ENCODE data around the gene RASL10B.

The RASL10B gene

GRCh38 chr17:35761601-35762000 lies 30.2 kb downstream of the RASL10B start:
- Histone ChIP-seq H3K4me3 (ENCODE audit: low read length in 2 of 2) (no peak overlapping the region), H3K27ac (ENCODE audit: low read depth in 2 of 2, low read length in 2 of 2) (no peak overlapping the region), H3K36me3 (ENCODE audit: control insufficient read depth in 2 of 2, insufficient read depth in 2 of 2, low read length in 2 of 2) (no peaks in the 10 kb centered on the region), H3K9me3 (ENCODE audit: control insufficient read depth in 2 of 2, low read length in 2 of 2) (no peaks in the 10 kb centered on the region), H3K9ac (ENCODE audit: low read depth in 1 of 2, low read length in 2 of 2) (no peak overlapping the region), H3K27me3 (ENCODE audit: control insufficient read depth in 2 of 2, insufficient read depth in 2 of 2, low read length in 2 of 2) (peaks cover 0 to 2% of the 10 kb centered on the region in 2 donors), H3K4me1 (ENCODE audit: control insufficient read depth in 2 of 2, insufficient read depth in 2 of 2, low read length in 2 of 2) (peaks cover 7 to 8% of the 10 kb centered on the region in 2 donors)

DNA sequence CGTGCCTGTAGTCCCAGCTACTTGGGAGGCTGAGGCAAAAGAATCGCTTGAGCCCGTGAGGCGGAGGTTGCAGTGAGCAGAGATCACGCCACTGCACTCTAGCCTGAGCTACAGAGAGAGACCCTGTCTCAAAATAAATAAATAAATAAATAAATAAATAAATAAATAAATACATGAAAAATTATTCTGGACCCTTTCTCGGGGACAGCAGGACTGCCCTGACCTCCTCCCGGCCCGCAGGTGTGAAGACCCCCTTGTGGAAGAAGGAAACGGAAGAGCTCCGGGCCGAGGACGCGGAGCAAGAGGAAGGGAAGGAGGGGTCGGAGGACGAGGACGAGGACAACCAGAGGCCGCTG lies 32.3 kb downstream of the RASL10B start:
- Histone ChIP-seq H3K27ac (ENCODE audit: low read depth in 2 of 2, low read length in 2 of 2) (no peak overlapping the region), H3K4me1 (ENCODE audit: control insufficient read depth in 2 of 2, insufficient read depth in 2 of 2, low read length in 2 of 2) (peaks cover 8 to 9% of the 10 kb centered on the region in 2 donors), H3K36me3 (ENCODE audit: control insufficient read depth in 2 of 2, insufficient read depth in 2 of 2, low read length in 2 of 2) (no peaks in the 10 kb centered on the region), H3K27me3 (ENCODE audit: control insufficient read depth in 2 of 2, insufficient read depth in 2 of 2, low read length in 2 of 2) (peaks cover 0 to under 1% of the 10 kb centered on the region in 2 donors), H3K9ac (ENCODE audit: low read depth in 1 of 2, low read length in 2 of 2) (peak overlapping the region in 1 of 2 donors; percentile 69), H3K9me3 (ENCODE audit: control insufficient read depth in 2 of 2, low read length in 2 of 2) (no peaks in the 10 kb centered on the region), H3K4me3 (ENCODE audit: low read length in 2 of 2) (peak overlapping the region; percentile 73 to 74)

DNA sequence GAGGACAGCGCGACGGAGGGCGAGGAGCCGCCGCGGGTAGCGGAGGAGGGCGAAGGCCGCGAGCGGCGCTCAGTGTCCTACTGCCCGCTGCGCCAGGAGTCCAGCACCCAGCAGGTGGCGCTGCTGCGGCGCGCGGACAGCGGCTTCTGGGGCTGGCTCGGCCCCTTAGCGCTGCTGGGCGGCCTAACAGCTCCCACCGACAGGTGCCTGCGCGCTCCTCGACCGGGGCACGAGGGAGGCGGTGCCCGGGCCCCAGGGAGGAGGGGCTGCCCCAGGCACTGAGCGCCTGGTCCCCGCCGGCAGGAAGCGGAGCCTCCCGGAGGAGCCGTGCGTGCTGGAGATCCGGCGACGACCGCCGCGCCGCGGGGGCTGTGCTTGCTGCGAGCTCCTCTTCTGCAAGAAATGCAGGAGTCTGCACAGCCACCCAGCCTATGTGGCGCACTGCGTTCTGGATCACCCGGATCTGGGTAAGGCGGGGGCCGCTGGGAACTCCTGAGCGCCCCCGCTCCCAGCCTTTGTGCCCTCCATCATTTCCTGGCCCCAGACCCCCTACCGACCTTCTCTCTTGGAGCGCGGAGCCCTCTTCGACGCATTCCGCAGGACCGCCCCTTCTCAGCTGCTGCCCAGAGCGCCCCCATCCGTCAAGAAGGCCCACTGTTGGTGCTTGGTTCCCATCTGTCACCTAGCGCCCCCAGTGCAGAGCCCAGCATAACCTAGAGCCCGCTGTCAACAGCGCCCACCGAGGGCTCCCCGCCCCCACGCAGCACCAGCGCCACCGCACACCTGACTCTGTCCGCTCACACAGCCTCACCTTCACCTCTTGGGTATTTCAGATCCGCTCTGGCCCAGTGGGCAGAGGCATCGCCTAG lies 32.9 kb downstream of the RASL10B start:
- H3K36me3 ChIP-seq (ENCODE audit: control insufficient read depth in 2 of 2, insufficient read depth in 2 of 2, low read length in 2 of 2) = no peaks in the 10 kb centered on the region
- H3K4me3 ChIP-seq (ENCODE audit: low read length in 2 of 2) = peak overlapping the region; percentile 73 to 74
- H3K9ac ChIP-seq (ENCODE audit: low read depth in 1 of 2, low read length in 2 of 2) = peak overlapping the region; percentile 47 to 69
- peak overlapping the region; percentile 11 to 38 for H3K27ac ChIP-seq (ENCODE audit: low read depth in 2 of 2, low read length in 2 of 2)
- H3K27me3 ChIP-seq (ENCODE audit: control insufficient read depth in 2 of 2, insufficient read depth in 2 of 2, low read length in 2 of 2) = no peaks in the 10 kb centered on the region
- H3K4me1 ChIP-seq (ENCODE audit: control insufficient read depth in 2 of 2, insufficient read depth in 2 of 2, low read length in 2 of 2) = peaks cover 8 to 9% of the 10 kb centered on the region in 2 donors
- no peaks in the 10 kb centered on the region for H3K9me3 ChIP-seq (ENCODE audit: control insufficient read depth in 2 of 2, low read length in 2 of 2)

- no peaks in the 10 kb centered on the region for H3K9me3 ChIP-seq (ENCODE audit: control insufficient read depth in 2 of 2, low read length in 2 of 2)
- H3K27ac ChIP-seq (ENCODE audit: low read depth in 2 of 2, low read length in 2 of 2) = no peak overlapping the region
- H3K36me3 ChIP-seq (ENCODE audit: control insufficient read depth in 2 of 2, insufficient read depth in 2 of 2, low read length in 2 of 2) = no peaks in the 10 kb centered on the region
- H3K4me3 ChIP-seq (ENCODE audit: low read length in 2 of 2) = peak overlapping the region in 1 of 2 donors; percentile 73
- H3K4me1 ChIP-seq (ENCODE audit: control insufficient read depth in 2 of 2, insufficient read depth in 2 of 2, low read length in 2 of 2) = peaks cover 8 to 9% of the 10 kb centered on the region in 2 donors
- H3K27me3 ChIP-seq (ENCODE audit: control insufficient read depth in 2 of 2, insufficient read depth in 2 of 2, low read length in 2 of 2) = no peaks in the 10 kb centered on the region
- no peak overlapping the region for H3K9ac ChIP-seq (ENCODE audit: low read depth in 1 of 2, low read length in 2 of 2)
Observed at GRCh38 chr17:35765086-35765710, 33.8 kb downstream of the RASL10B start.

- no peaks in the 10 kb centered on the region for H3K9me3 ChIP-seq (ENCODE audit: control insufficient read depth in 2 of 2, low read length in 2 of 2)
- no peak overlapping the region for H3K4me3 ChIP-seq (ENCODE audit: low read length in 2 of 2)
- no peak overlapping the region for H3K27ac ChIP-seq (ENCODE audit: low read depth in 2 of 2, low read length in 2 of 2)
- no peak overlapping the region for H3K9ac ChIP-seq (ENCODE audit: low read depth in 1 of 2, low read length in 2 of 2)
- H3K4me1 ChIP-seq (ENCODE audit: control insufficient read depth in 2 of 2, insufficient read depth in 2 of 2, low read length in 2 of 2) = peaks cover 8 to 9% of the 10 kb centered on the region in 2 donors
- H3K27me3 ChIP-seq (ENCODE audit: control insufficient read depth in 2 of 2, insufficient read depth in 2 of 2, low read length in 2 of 2) = no peaks in the 10 kb centered on the region
- H3K36me3 ChIP-seq (ENCODE audit: control insufficient read depth in 2 of 2, insufficient read depth in 2 of 2, low read length in 2 of 2) = no peaks in the 10 kb centered on the region
Observed at GRCh38 chr17:35765756-35766488, 34.5 kb downstream of the RASL10B start.

DNA sequence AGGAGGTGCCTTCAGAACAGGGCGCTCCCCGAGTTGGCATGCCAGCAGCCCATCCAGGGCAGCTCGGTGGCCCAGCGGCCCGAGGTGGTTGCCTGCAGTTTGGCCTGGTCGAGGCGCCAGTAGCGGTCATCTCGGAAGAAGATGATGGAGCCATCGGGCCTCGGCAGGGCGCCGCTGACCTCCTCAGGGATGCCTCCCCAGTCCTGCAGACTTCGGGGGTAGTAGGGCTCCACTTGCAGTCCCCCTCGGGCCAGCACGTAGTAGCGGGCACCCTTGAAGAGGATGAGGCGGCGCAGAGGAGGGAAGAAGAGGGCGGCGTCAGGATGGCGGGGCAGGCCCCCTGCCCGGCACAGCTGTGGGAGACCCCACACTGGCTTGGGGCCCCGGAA lies 35.0 kb downstream of the RASL10B start:
- H3K27ac ChIP-seq (ENCODE audit: low read depth in 2 of 2, low read length in 2 of 2) = no peak overlapping the region
- H3K4me1 ChIP-seq (ENCODE audit: control insufficient read depth in 2 of 2, insufficient read depth in 2 of 2, low read length in 2 of 2) = peaks cover 8 to 9% of the 10 kb centered on the region in 2 donors
- no peaks in the 10 kb centered on the region for H3K36me3 ChIP-seq (ENCODE audit: control insufficient read depth in 2 of 2, insufficient read depth in 2 of 2, low read length in 2 of 2)
- H3K4me3 ChIP-seq (ENCODE audit: low read length in 2 of 2) = no peak overlapping the region
- H3K9me3 ChIP-seq (ENCODE audit: control insufficient read depth in 2 of 2, low read length in 2 of 2) = no peaks in the 10 kb centered on the region
- no peaks in the 10 kb centered on the region for H3K27me3 ChIP-seq (ENCODE audit: control insufficient read depth in 2 of 2, insufficient read depth in 2 of 2, low read length in 2 of 2)
- H3K9ac ChIP-seq (ENCODE audit: low read depth in 1 of 2, low read length in 2 of 2) = no peak overlapping the region

GRCh38 chr17:35766903-35767510 lies 35.6 kb downstream of the RASL10B start:
- no peaks in the 10 kb centered on the region for H3K27me3 ChIP-seq (ENCODE audit: control insufficient read depth in 2 of 2, insufficient read depth in 2 of 2, low read length in 2 of 2)
- no peak overlapping the region for H3K27ac ChIP-seq (ENCODE audit: low read depth in 2 of 2, low read length in 2 of 2)
- H3K9ac ChIP-seq (ENCODE audit: low read depth in 1 of 2, low read length in 2 of 2) = no peak overlapping the region
- no peaks in the 10 kb centered on the region for H3K9me3 ChIP-seq (ENCODE audit: control insufficient read depth in 2 of 2, low read length in 2 of 2)
- H3K4me3 ChIP-seq (ENCODE audit: low read length in 2 of 2) = no peak overlapping the region
- no peaks in the 10 kb centered on the region for H3K36me3 ChIP-seq (ENCODE audit: control insufficient read depth in 2 of 2, insufficient read depth in 2 of 2, low read length in 2 of 2)
- H3K4me1 ChIP-seq (ENCODE audit: control insufficient read depth in 2 of 2, insufficient read depth in 2 of 2, low read length in 2 of 2) = peaks cover 8 to 9% of the 10 kb centered on the region in 2 donors

DNA sequence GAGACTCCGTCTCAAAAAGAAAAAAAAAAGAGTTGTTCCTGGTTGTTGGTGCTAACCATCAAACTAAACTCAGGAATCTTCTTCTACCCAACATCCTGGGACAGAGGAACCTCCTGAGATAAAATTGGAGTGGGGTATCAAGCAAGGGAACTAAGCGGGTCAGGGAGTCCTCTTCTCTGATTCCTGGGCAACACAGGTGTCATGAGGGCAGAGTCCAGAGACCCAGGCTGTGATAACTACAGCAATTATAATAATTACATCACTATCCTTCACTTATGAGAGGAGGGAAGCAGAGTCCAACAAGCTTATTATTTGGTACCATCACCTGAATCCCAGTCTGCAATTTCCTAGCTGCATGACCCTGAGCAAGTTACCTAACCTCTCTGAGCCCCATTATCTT lies 37.4 kb downstream of the RASL10B start:
- Histone ChIP-seq H3K4me1 (ENCODE audit: control insufficient read depth in 2 of 2, insufficient read depth in 2 of 2, low read length in 2 of 2) (peaks cover 10 to 13% of the 10 kb centered on the region in 2 donors), H3K27me3 (ENCODE audit: control insufficient read depth in 2 of 2, insufficient read depth in 2 of 2, low read length in 2 of 2) (no peaks in the 10 kb centered on the region), H3K4me3 (ENCODE audit: low read length in 2 of 2) (no peak overlapping the region)

GRCh38 chr17:35769895-35770486 lies 38.6 kb downstream of the RASL10B start:
- H3K36me3 ChIP-seq (ENCODE audit: control insufficient read depth in 2 of 2, insufficient read depth in 2 of 2, low read length in 2 of 2) = no peaks in the 10 kb centered on the region
- no peak overlapping the region for H3K9ac ChIP-seq (ENCODE audit: low read depth in 1 of 2, low read length in 2 of 2)
- no peak overlapping the region for H3K27ac ChIP-seq (ENCODE audit: low read depth in 2 of 2, low read length in 2 of 2)
- H3K4me1 ChIP-seq (ENCODE audit: control insufficient read depth in 2 of 2, insufficient read depth in 2 of 2, low read length in 2 of 2) = peaks cover 13 to 18% of the 10 kb centered on the region in 2 donors
- H3K27me3 ChIP-seq (ENCODE audit: control insufficient read depth in 2 of 2, insufficient read depth in 2 of 2, low read length in 2 of 2) = no peaks in the 10 kb centered on the region
- H3K9me3 ChIP-seq (ENCODE audit: control insufficient read depth in 2 of 2, low read length in 2 of 2) = no peaks in the 10 kb centered on the region
- H3K4me3 ChIP-seq (ENCODE audit: low read length in 2 of 2) = no peak overlapping the region

More for the DNA sequence above, 37.4 kb downstream of the RASL10B start:
- Histone ChIP-seq H3K9ac (ENCODE audit: low read depth in 1 of 2, low read length in 2 of 2) (no peak overlapping the region), H3K36me3 (ENCODE audit: control insufficient read depth in 2 of 2, insufficient read depth in 2 of 2, low read length in 2 of 2) (no peaks in the 10 kb centered on the region), H3K27ac (ENCODE audit: low read depth in 2 of 2, low read length in 2 of 2) (no peak overlapping the region), H3K9me3 (ENCODE audit: control insufficient read depth in 2 of 2, low read length in 2 of 2) (no peaks in the 10 kb centered on the region)

Measured in mucosa of rectum (tissue), 2 donors.